GM12878 (cell line): Measurements from ENCODE around the gene PRRC2C. TPM values are rescaled to one million over a fixed set of nuclear protein-coding genes. Genes with fewer than 3 reads are reported as not detected.

Experiments used
- ATAC-seq: fragments of 200-7000 bp; cut with Tn5 transposase; 3 replicates; pipeline ENCODE4 v1.9.1; 2020; ENCODE audit warnings: mild to moderate bottlenecking, moderate library complexity
- BruUV-seq: library from RNA; stranded (reverse); fragments of 400-500 nt; replicated peaks from 2 replicates; lab custom pipeline; 2021; lab: Mats Ljungman, UMichigan
- CTCF ChIA-PET: fragments of 300-600 bp; sonication (Branson Sonifier 250); formaldehyde crosslinking; extraction: SDS; loops from one replicate; lab custom pipeline; 2021; ENCODE audit warnings: inconsistent platforms; lab: Yijun Ruan, JAX
- POLR2A ChIA-PET: fragments of 350-600 bp; formaldehyde crosslinking; extraction: SDS; loops from one replicate; lab custom pipeline; 2021; ENCODE audit warnings: inconsistent platforms; lab: Charles Lee
- RAD21 ChIA-PET: fragments of 300-600 bp; sonication (Branson Sonifier 250); formaldehyde crosslinking; loops from one replicate; lab custom pipeline; 2023; ENCODE audit warnings: antibody characterized with exemption; ENCODE audit not compliant: unreplicated experiment; lab: Charles Lee
- SMC1A ChIA-PET: fragments of 300-600 bp; sonication (Branson Sonifier 250); formaldehyde crosslinking; loops from one replicate; lab custom pipeline; 2023; ENCODE audit not compliant: unreplicated experiment, uncharacterized antibody; lab: Charles Lee
- DNase-seq: peaks from one replicate; pipeline ENCODE4 v3.0.0-alpha.2; 2011; ENCODE audit warnings: low read depth, low spot score
- FAIRE-seq: peaks from 3 replicates; lab custom pipeline; 2011; peaks lifted over from hg19 to GRCh38; lab: Jason Lieb, UNC
- H2AFZ ChIP-seq: 2 replicates; pipeline ENCODE4 v1.6.0; 2011; ENCODE audit warnings: low read depth, low read length, control low read depth; ENCODE audit not compliant: control insufficient read depth
- H3K27ac ChIP-seq: 2 replicates; pipeline ENCODE4 v1.5.1; 2011; ENCODE audit warnings: control low read depth; ENCODE audit not compliant: control insufficient read depth, insufficient read depth
- H3K27me3 ChIP-seq, 2 experiments: replicated peaks in 1 of 2; 2 replicates each; pipeline versions ENCODE4 v1.6.0 to v1.6.1; 2011; ENCODE audit warnings: low read length in 1 of 2; ENCODE audit not compliant: control insufficient read depth in 2 of 2, insufficient read depth in 2 of 2
- H3K36me3 ChIP-seq, 2 experiments: 2 replicates each; pipeline ENCODE4 v1.5.1; 2011; ENCODE audit warnings: low read length in 1 of 2; ENCODE audit not compliant: control insufficient read depth in 2 of 2, insufficient read depth in 2 of 2
- H3K4me1 ChIP-seq: 2 replicates; pipeline ENCODE4 v1.6.1; 2011; ENCODE audit warnings: mild to moderate bottlenecking, low read length, moderate library complexity, mixed read lengths; ENCODE audit not compliant: control insufficient read depth, insufficient read depth
- H3K4me2 ChIP-seq: 2 replicates; pipeline ENCODE4 v1.6.0; 2011; ENCODE audit warnings: control low read depth; ENCODE audit not compliant: control insufficient read depth, insufficient read depth
- H3K4me3 ChIP-seq: fragments of 200-600 bp; sonication (generic); 2 replicates; pipeline ENCODE4 v1.5.1; 2016
- H3K79me2 ChIP-seq: 2 replicates; pipeline ENCODE4 v1.6.0; 2011; ENCODE audit warnings: low read length; ENCODE audit not compliant: control insufficient read depth, insufficient read depth
- H3K9ac ChIP-seq: 2 replicates; pipeline ENCODE4 v1.8.0; 2011; ENCODE audit warnings: low read length, control low read depth, mixed read lengths; ENCODE audit not compliant: control insufficient read depth, insufficient read depth
- H3K9me3 ChIP-seq: replicated peaks from 3 replicates; pipeline ENCODE4 v1.5.1; 2011; ENCODE audit warnings: mild to moderate bottlenecking, low read length; ENCODE audit not compliant: control insufficient read depth, insufficient read depth
- H4K20me1 ChIP-seq: 2 replicates; pipeline ENCODE4 v1.6.0; 2011; ENCODE audit not compliant: control insufficient read depth, insufficient read depth
- CTCF ChIP-seq, 3 experiments: IDR thresholded peaks in 2 of 3; conservative IDR thresholded peaks in 1 of 3; 2 replicates each; pipeline ENCODE4 v1.5.1; 2011; ENCODE audit warnings: low read depth in 3 of 3, low read length in 3 of 3, mild to moderate bottlenecking in 3 of 3, control low read depth in 2 of 3, moderate library complexity in 2 of 3, inconsistent platforms in 1 of 3, mixed read lengths in 1 of 3; ENCODE audit not compliant: control insufficient read depth in 2 of 3, insufficient read depth in 1 of 3; ENCODE audit errors: extremely low read depth in 1 of 3
- EED ChIP-seq: sonication (generic); IDR thresholded peaks from 2 replicates; pipeline ENCODE4 v1.6.1; 2016; ENCODE audit warnings: antibody characterized with exemption, low read depth
- EP300 ChIP-seq, 2 experiments: fragments of 150-350 bp in 1 of 2; IDR thresholded peaks; 2 replicates each; pipeline ENCODE4 v1.6.1; 2011 to 2012; ENCODE audit warnings: low read depth in 2 of 2, low read length in 2 of 2, borderline replicate concordance in 1 of 2, improper control_type of control experiment in 1 of 2, inconsistent platforms in 1 of 2; ENCODE audit not compliant: control insufficient read depth in 1 of 2
- MAX ChIP-seq: IDR thresholded peaks from 2 replicates; pipeline ENCODE4 v1.6.1; 2012; ENCODE audit warnings: low read depth, low read length, improper control_type of control experiment
- PBX3 ChIP-seq: IDR thresholded peaks from 2 replicates; pipeline ENCODE4 v1.6.1; 2011; ENCODE audit warnings: mild to moderate bottlenecking, low read depth, low read length, moderate library complexity; ENCODE audit not compliant: insufficient replicate concordance
- POLR2AphosphoS5 ChIP-seq: IDR thresholded peaks from 2 replicates; pipeline ENCODE4 v1.6.1; 2011; ENCODE audit warnings: mild to moderate bottlenecking, low read length, inconsistent platforms
- POU2F2 ChIP-seq: IDR thresholded peaks from 3 replicates; pipeline ENCODE4 v1.6.1; 2011; ENCODE audit warnings: low read depth, mild to moderate bottlenecking, low read length, borderline replicate concordance
- RAD21 ChIP-seq: IDR thresholded peaks from 2 replicates; pipeline ENCODE4 v1.6.1; 2011; ENCODE audit warnings: mild to moderate bottlenecking, low read depth, low read length, moderate library complexity; ENCODE audit not compliant: insufficient read depth
- RCOR1 ChIP-seq: conservative IDR thresholded peaks from 2 replicates; pipeline ENCODE4 v1.6.1; 2012; ENCODE audit warnings: low read depth, low read length, improper control_type of control experiment
- RELB ChIP-seq: fragments of 450-650 bp; IDR thresholded peaks from 2 replicates; pipeline ENCODE4 v1.6.1; 2017; ENCODE audit warnings: low read depth, mild to moderate bottlenecking, moderate library complexity
- WRNIP1 ChIP-seq: IDR thresholded peaks from 2 replicates; pipeline ENCODE4 v1.6.1; 2011; ENCODE audit warnings: low read depth, low read length, improper control_type of control experiment, borderline replicate concordance
- ZNF24 ChIP-seq: fragments of 450-650 bp; IDR thresholded peaks from 2 replicates; pipeline ENCODE4 v1.6.1; 2017; ENCODE audit warnings: antibody characterized with exemption, mild to moderate bottlenecking
- ZNF274 ChIP-seq: IDR thresholded peaks from one replicate; pipeline ENCODE4 v1.8.0; 2011; ENCODE audit not compliant: insufficient read length, insufficient read depth
- ZNF687 ChIP-seq: fragments of 450-650 bp; IDR thresholded peaks from 2 replicates; pipeline ENCODE4 v1.6.1; 2017; ENCODE audit warnings: mild to moderate bottlenecking, moderate library complexity
- WGBS: methylation state at CpG from one replicate; pipeline ENCODE4 v1.1.6; 2016; ENCODE audit warnings: low lambda C conversion rate; ENCODE audit not compliant: insufficient replicate concordance, insufficient coverage; ENCODE audit errors: missing lambda C conversion rate; 5-methylcytosine and 5-hydroxymethylcytosine counted together
- in situ Hi-C: fragments of 300-500 bp; cut with MboI; formaldehyde crosslinking; loops from 9 replicates; pipeline ENCODE4 v1.14.3; 2018; ENCODE audit warnings: mixed read lengths
- intact Hi-C: fragments of 100-400 bp; cut with micrococcal nuclease; formaldehyde crosslinking; loops from one replicate; pipeline ENCODE4 v1.14.2; 2022; ENCODE audit not compliant: unreplicated experiment
- polyA plus RNA-seq, 11 experiments: library from polyadenylated mRNA; depleted of rRNA in 4 of 11; unstranded in 6 of 11; stranded (reverse) in 5 of 11; fragments of >200 nt; fragmentation: Nextera tagmentation in 4 of 11; fragmentation: Illumina TruSeq in 1 of 11; extraction: Ambion mirVana in 4 of 11; extraction: Trizol in 1 of 11; gene quantifications; 1 replicate in 1 of 11; 2 replicates in 10 of 11; pipeline versions ENCODE4 v1.2.1 to v1.2.3, GENCODE V29; 2011 to 2016; ENCODE audit warnings: inconsistent platforms in 2 of 11, missing spikeins in 2 of 11, low read depth in 1 of 11
- total RNA-seq, 4 experiments: library from RNA; depleted of rRNA in 3 of 4; stranded (reverse); fragments of >200 nt in 3 of 4; fragmentation: Illumina TruSeq in 1 of 4; extraction: Trizol in 1 of 4; gene quantifications; 2 replicates each; pipeline versions ENCODE4 v1.2.1 to v1.2.3, GENCODE V29; 2013 to 2021

The PRRC2C gene
- total and polyA plus RNA-seq, 10 of the 15 experiments (the other 5 are each of a cell fraction or from before 2014, with no cell fraction given), result 53.4 to 182 (median 91.8) TPM

GRCh38 chr1:171500304-171500703 lies 15.0 kb downstream of the PRRC2C start:
- ChIA-PET SMC1A (interaction anchor here (1.0 to 2.0 kb wide), 5 partner anchors 9 to 29 kb away, joined by 4 to 10 read pairs (median 4); no protein-coding TSS in a partner anchor), CTCF (interaction anchor here (0.9 to 1.8 kb wide), 3 partner anchors 14 to 155 kb away, joined by 3 to 4 read pairs (median 3); no protein-coding TSS in a partner anchor), POLR2A (interaction anchor here (1.5 kb wide), 1 partner anchor 14 kb away, joined by 3 read pairs; no protein-coding TSS in a partner anchor), RAD21 (interaction anchor here (1.2 kb wide), 1 partner anchor 97 kb away, joined by 3 read pairs; no protein-coding TSS in a partner anchor)
- intact Hi-C loops, result no loop called here
- H3K9me3 ChIP-seq, result no peaks in the 10 kb centered on the region; the same call in 1 of the 3 replicates
- H3K4me2 ChIP-seq, result no peak overlapping the region
- H3K9ac ChIP-seq, result no peak overlapping the region
- peaks cover 98% of the 10 kb centered on the region for H3K79me2 ChIP-seq
- FAIRE-seq, result no peak
- peaks cover 20% of the 10 kb centered on the region for H3K4me1 ChIP-seq
- no TSS peak for BruUV-seq
- WGBS, result 67% methylated on average over 3 of the region's 3 CpGs
- H3K36me3 ChIP-seq, result peaks cover 5 to 15% of the 10 kb centered on the region in 2 experiments; a peak in 3 of 4 replicates
- peaks cover 35% of the 10 kb centered on the region for H4K20me1 ChIP-seq
- H3K27me3 ChIP-seq, result no peaks in the 10 kb centered on the region
- ATAC-seq, result no peak
- in situ Hi-C loops, result no loop called here
- no peak overlapping the region for H3K4me3 ChIP-seq
- no peak overlapping the region for H2AFZ ChIP-seq
- H3K27ac ChIP-seq, result no peak overlapping the region
- DNase-seq, result no peak
- no peak for TF ChIP-seq ZNF274
- no peak for TF ChIP-seq MAX
- TF ChIP-seq RCOR1, result no peak
- TF ChIP-seq ZNF24, result no peak
- TF ChIP-seq RAD21, result no peak
- TF ChIP-seq EP300 (IDR thresholded peaks at IDR 0.05; ENCODE audit: borderline replicate concordance in 1 of 2, control insufficient read depth in 1 of 2, low read depth in 2 of 2, low read length in 2 of 2), result no peak
- TF ChIP-seq CTCF (IDR thresholded peaks at IDR 0.05 in 2 of 3, conservative IDR thresholded peaks at IDR 0.05 in 1 of 3; ENCODE audit: control insufficient read depth in 2 of 3, extremely low read depth in 1 of 3, insufficient read depth in 1 of 3, low read depth in 3 of 3, low read length in 3 of 3), result no peak
- no peak for TF ChIP-seq POLR2AphosphoS5
- TF ChIP-seq POU2F2, result no peak
- no peak for TF ChIP-seq RELB
- TF ChIP-seq EED, result no peak
- TF ChIP-seq ZNF687, result no peak
- no peak for TF ChIP-seq PBX3
- no peak for TF ChIP-seq WRNIP1
